CD14-positive monocyte (primary cell): Measurements from ENCODE around the gene GAS1. TPM values are rescaled to one million over a fixed set of nuclear protein-coding genes. Genes with fewer than 3 reads are reported as not detected.

ENCODE experiments used
- DNase-seq, 3 donors: peaks; one replicate each; pipeline ENCODE4 v3.0.0-alpha.2; 2011 to 2022
- H2AFZ ChIP-seq: 2 replicates; pipeline ENCODE4 v1.6.0; 2012; ENCODE audit warnings: mild to moderate bottlenecking, low read depth, low read length, inconsistent platforms; ENCODE audit not compliant: insufficient read depth, poor library complexity, severe bottlenecking
- H3K27ac ChIP-seq, 2 donors: 1 replicate in 1 of 2; 2 replicates in 1 of 2; pipeline ENCODE4 v1.5.1; 2012 to 2013; ENCODE audit warnings: low read length in 2 of 2, control low read depth in 1 of 2, inconsistent platforms in 1 of 2, low read depth in 1 of 2, mild to moderate bottlenecking in 1 of 2
- H3K27me3 ChIP-seq, 2 donors: one replicate each; pipeline versions ENCODE4 v1.6.0 to v1.6.1; 2011 to 2013; ENCODE audit warnings: low read length in 2 of 2; ENCODE audit not compliant: control insufficient read depth in 2 of 2, insufficient read depth in 2 of 2
- H3K36me3 ChIP-seq, 2 donors: replicated peaks in 1 of 2; 1 replicate in 1 of 2; 2 replicates in 1 of 2; pipeline versions ENCODE4 v1.5.1 to v1.6.1; 2012 to 2013; ENCODE audit warnings: low read length in 2 of 2, control low read depth in 1 of 2, inconsistent platforms in 1 of 2, mild to moderate bottlenecking in 1 of 2; ENCODE audit not compliant: insufficient read depth in 2 of 2, control insufficient read depth in 1 of 2
- H3K4me1 ChIP-seq, 2 donors: 1 replicate in 1 of 2; 2 replicates in 1 of 2; pipeline versions ENCODE4 v1.5.1 to v1.6.1; 2012 to 2013; ENCODE audit warnings: low read length in 2 of 2, control low read depth in 1 of 2, inconsistent platforms in 1 of 2, mild to moderate bottlenecking in 1 of 2, moderate library complexity in 1 of 2; ENCODE audit not compliant: insufficient read depth in 2 of 2, control insufficient read depth in 1 of 2
- H3K4me2 ChIP-seq: replicated peaks from 2 replicates; pipeline ENCODE3; 2012; ENCODE audit warnings: low read length, moderate library complexity, mild to moderate bottlenecking; ENCODE audit not compliant: poor library complexity, severe bottlenecking; ENCODE audit errors: extremely low read depth
- H3K4me3 ChIP-seq, 3 experiments: fragments of 200-600 bp in 1 of 3; sonication (generic) in 1 of 3; replicated peaks in 1 of 3; 1 replicate in 2 of 3; 2 replicates in 1 of 3; pipeline ENCODE4 v1.5.1; 2011 to 2013; ENCODE audit warnings: low read length in 3 of 3, mild to moderate bottlenecking in 3 of 3, control low read depth in 2 of 3, low read depth in 2 of 3, inconsistent platforms in 1 of 3, moderate library complexity in 1 of 3
- H3K79me2 ChIP-seq: 2 replicates; pipeline ENCODE4 v1.6.0; 2012; ENCODE audit warnings: mild to moderate bottlenecking, control low read depth, inconsistent platforms, low read length, moderate library complexity; ENCODE audit not compliant: insufficient read depth
- H3K9ac ChIP-seq: 2 replicates; pipeline ENCODE4 v1.6.0; 2017; ENCODE audit warnings: low read length, mild to moderate bottlenecking; ENCODE audit not compliant: insufficient read depth, poor library complexity, severe bottlenecking
- H3K9me3 ChIP-seq, 2 donors: replicated peaks in 1 of 2; 1 replicate in 1 of 2; 2 replicates in 1 of 2; pipeline versions ENCODE4 v1.5.1 to v1.6.1; 2012 to 2013; ENCODE audit warnings: low read length in 2 of 2, control low read depth in 1 of 2; ENCODE audit not compliant: control insufficient read depth in 1 of 2, insufficient read depth in 1 of 2
- H4K20me1 ChIP-seq: 2 replicates; pipeline ENCODE4 v1.6.0; 2012; ENCODE audit warnings: mild to moderate bottlenecking, low read length, control low read depth, moderate library complexity; ENCODE audit not compliant: insufficient read depth
- H3K27ac Mint-ChIP-seq, 7 donors: one replicate each; pipeline ENCODE4 v1.8.0; 2020; ENCODE audit warnings: mild to moderate bottlenecking in 7 of 7, mixed read lengths in 7 of 7, moderate library complexity in 6 of 7, inconsistent platforms in 2 of 7
- H3K27me3 Mint-ChIP-seq, 3 donors: one replicate each; pipeline ENCODE4 v1.8.0; 2021 to 2022; ENCODE audit warnings: low read depth in 3 of 3, mild to moderate bottlenecking in 3 of 3, mixed read lengths in 3 of 3, moderate library complexity in 3 of 3, inconsistent platforms in 1 of 3
- H3K36me3 Mint-ChIP-seq, 2 donors: one replicate each; pipeline ENCODE4 v1.8.0; 2020; ENCODE audit warnings: mixed read lengths in 2 of 2, inconsistent platforms in 1 of 2, mild to moderate bottlenecking in 1 of 2
- H3K4me1 Mint-ChIP-seq: one replicate; pipeline ENCODE4 v1.8.0; 2020; ENCODE audit warnings: mild to moderate bottlenecking, mixed read lengths
- H3K4me3 Mint-ChIP-seq, 2 donors: one replicate each; pipeline ENCODE4 v1.8.0; 2020; ENCODE audit warnings: mild to moderate bottlenecking in 2 of 2, mixed read lengths in 2 of 2, moderate library complexity in 1 of 2
- H3K9me3 Mint-ChIP-seq, 7 donors: one replicate each; pipeline ENCODE4 v1.8.0; 2020 to 2022; ENCODE audit warnings: mixed read lengths in 7 of 7, mild to moderate bottlenecking in 6 of 7, moderate library complexity in 6 of 7, inconsistent platforms in 2 of 7
- WGBS: methylation state at CpG from one replicate; pipeline ENCODE4 v1.1.5; 2013; ENCODE audit warnings: missing lambda C conversion rate; ENCODE audit not compliant: insufficient coverage; 5-methylcytosine and 5-hydroxymethylcytosine counted together
- intact Hi-C, 2 donors: fragments of 100-400 bp; cut with micrococcal nuclease; formaldehyde crosslinking; loops; one replicate each; pipeline versions ENCODE4 v1.15.0 to v1.15.1; 2023
- polyA plus RNA-seq, 3 donors: library from polyadenylated mRNA; depleted of rRNA in 1 of 3; unstranded in 2 of 3; stranded (reverse) in 1 of 3; fragments of 300-500 nt in 2 of 3; fragments of >200 nt in 1 of 3; fragmentation: Illumina TruSeq in 2 of 3; gene quantifications; 1 replicate in 2 of 3; 2 replicates in 1 of 3; pipeline ENCODE4 v1.2.3, GENCODE V29; 2012 to 2021
- TF ChIP-seq, protein P1 (sequence below): fragments of 200-600 bp; IDR thresholded peaks from one replicate; pipeline ENCODE4 v1.8.0; 2022; ENCODE audit warnings: antibody characterized with exemption, mild to moderate bottlenecking

Gene GAS1
- polyA plus RNA-seq, 3 donors: 0.12 to 0.20 (median 0.18) TPM

DNA sequence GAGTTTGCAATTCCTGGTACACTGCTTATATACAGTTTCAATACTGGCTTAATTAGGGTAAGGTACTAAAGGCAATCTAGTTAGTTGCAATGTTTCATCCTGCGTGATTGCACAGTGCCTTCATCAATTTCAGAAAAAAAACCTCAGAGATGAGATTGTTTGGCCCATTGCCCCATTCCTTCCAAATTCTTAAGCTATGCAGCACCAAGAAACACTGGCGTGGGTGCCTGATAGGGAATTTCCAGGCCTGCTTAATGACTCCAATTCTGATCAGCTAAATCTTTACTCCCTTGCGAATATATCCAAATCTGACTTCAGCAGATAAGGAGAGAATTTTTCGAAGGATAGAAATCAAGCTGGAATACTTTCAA, 35.9 kb upstream of the GAS1 start:
- intact Hi-C loops: no loop called here
- no peaks in the 10 kb centered on the region for H3K4me1 Mint-ChIP-seq
- no peaks in the 10 kb centered on the region for H3K27me3 ChIP-seq
- no peak overlapping the region for H3K4me2 ChIP-seq
- H3K27ac Mint-ChIP-seq: no peak overlapping the region
- H4K20me1 ChIP-seq: no peaks in the 10 kb centered on the region
- 100% methylated on average over 3 of the region's 4 CpGs for WGBS
- no peak for DNase-seq
- H2AFZ ChIP-seq: no peak overlapping the region
- H3K4me3 ChIP-seq: no peak overlapping the region
- H3K36me3 Mint-ChIP-seq: no peaks in the 10 kb centered on the region
- H3K27ac ChIP-seq: no peak overlapping the region
- H3K36me3 ChIP-seq: no peaks in the 10 kb centered on the region
- H3K4me1 ChIP-seq: no peaks in the 10 kb centered on the region
- no peak overlapping the region for H3K4me3 Mint-ChIP-seq
- peaks cover 0 to 2% (median 1%) of the 10 kb centered on the region in 3 donors for H3K27me3 Mint-ChIP-seq
- H3K79me2 ChIP-seq: no peaks in the 10 kb centered on the region
- peaks cover 0 to 3% (median 0%) of the 10 kb centered on the region in 7 donors for H3K9me3 Mint-ChIP-seq
- TF ChIP-seq, protein P1, sequence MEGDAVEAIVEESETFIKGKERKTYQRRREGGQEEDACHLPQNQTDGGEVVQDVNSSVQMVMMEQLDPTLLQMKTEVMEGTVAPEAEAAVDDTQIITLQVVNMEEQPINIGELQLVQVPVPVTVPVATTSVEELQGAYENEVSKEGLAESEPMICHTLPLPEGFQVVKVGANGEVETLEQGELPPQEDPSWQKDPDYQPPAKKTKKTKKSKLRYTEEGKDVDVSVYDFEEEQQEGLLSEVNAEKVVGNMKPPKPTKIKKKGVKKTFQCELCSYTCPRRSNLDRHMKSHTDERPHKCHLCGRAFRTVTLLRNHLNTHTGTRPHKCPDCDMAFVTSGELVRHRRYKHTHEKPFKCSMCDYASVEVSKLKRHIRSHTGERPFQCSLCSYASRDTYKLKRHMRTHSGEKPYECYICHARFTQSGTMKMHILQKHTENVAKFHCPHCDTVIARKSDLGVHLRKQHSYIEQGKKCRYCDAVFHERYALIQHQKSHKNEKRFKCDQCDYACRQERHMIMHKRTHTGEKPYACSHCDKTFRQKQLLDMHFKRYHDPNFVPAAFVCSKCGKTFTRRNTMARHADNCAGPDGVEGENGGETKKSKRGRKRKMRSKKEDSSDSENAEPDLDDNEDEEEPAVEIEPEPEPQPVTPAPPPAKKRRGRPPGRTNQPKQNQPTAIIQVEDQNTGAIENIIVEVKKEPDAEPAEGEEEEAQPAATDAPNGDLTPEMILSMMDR: no peak
- no peak overlapping the region for H3K9ac ChIP-seq
- H3K9me3 ChIP-seq: no peaks in the 10 kb centered on the region

DNA sequence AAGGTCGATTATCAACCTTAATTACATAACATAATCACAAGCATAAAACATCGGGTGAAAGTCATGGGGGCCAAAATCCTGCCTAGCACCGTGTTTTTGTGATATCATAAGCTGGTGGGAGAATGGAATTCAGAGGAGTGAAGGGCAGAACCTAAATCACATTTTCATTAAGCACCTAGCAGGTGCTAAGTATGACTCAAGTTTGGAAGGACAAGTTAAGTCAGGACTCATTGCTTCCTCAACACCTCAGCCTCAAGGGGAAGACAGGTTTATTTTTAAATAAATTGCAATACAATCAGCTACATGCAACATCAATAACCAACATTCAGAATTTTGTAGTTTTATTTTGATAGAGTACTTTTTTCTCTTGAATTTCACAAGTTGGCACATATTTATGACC, 33.5 kb upstream of the GAS1 start:
- Histone ChIP-seq H3K36me3 (no peaks in the 10 kb centered on the region), H3K9me3 (no peaks in the 10 kb centered on the region), H3K4me3 (no peak overlapping the region), H3K9ac (no peak overlapping the region), H3K27ac (no peak overlapping the region), H4K20me1 (no peaks in the 10 kb centered on the region), H3K4me1 (no peaks in the 10 kb centered on the region), H3K4me2 (no peak overlapping the region), H3K79me2 (no peaks in the 10 kb centered on the region), H2AFZ (no peak overlapping the region), H3K27me3 (no peaks in the 10 kb centered on the region)
- H3K27ac Mint-ChIP-seq: no peak overlapping the region
- no peaks in the 10 kb centered on the region for H3K4me1 Mint-ChIP-seq
- intact Hi-C loops: no loop called here
- H3K27me3 Mint-ChIP-seq: peaks cover 1 to 4% (median 2%) of the 10 kb centered on the region in 3 donors
- TF ChIP-seq, protein P1: no peak
- H3K4me3 Mint-ChIP-seq: no peak overlapping the region
- peaks cover 0 to 3% (median 0%) of the 10 kb centered on the region in 7 donors for H3K9me3 Mint-ChIP-seq
- WGBS: no CpG with 5 or more reads among the region's 3 CpGs
- DNase-seq: no peak
- H3K36me3 Mint-ChIP-seq: no peaks in the 10 kb centered on the region
